Measurements from ENCODE around the gene CYB5R3. TPM values are rescaled to one million over a fixed set of nuclear protein-coding genes. Genes with fewer than 3 reads are reported as not detected.
"Not testable (repeated sequence)": the region's sequence is repeated elsewhere in the genome, so short reads cannot be mapped to it uniquely, and the experiment has no call there.

CYB5R3 gene
- total and polyA plus RNA-seq, 2 donors (not counting 3 experiments of a cell fraction or from before 2014, with no cell fraction given), result 217 to 263 TPM

- H3K4me3 ChIP-seq (replicated peaks in 1 of 3; ENCODE audit: insufficient read depth in 1 of 3, low read depth in 1 of 3, low read length in 3 of 3); H3K9me1 ChIP-seq (replicated peaks; ENCODE audit: control insufficient read depth, extremely low read depth, insufficient read depth, low read length); DNase-seq (ENCODE audit: low read depth, low spot score); H3K36me3 ChIP-seq (ENCODE audit: control insufficient read depth in 2 of 2, extremely low read depth in 1 of 2, insufficient read depth in 2 of 2, low read length in 2 of 2); CTCF ChIA-PET; dilution Hi-C loops (cut with MboI; ENCODE audit: extremely low pct_ligation_motif_present, low sequenced_read_pairs); H3K79me2 ChIP-seq (ENCODE audit: control insufficient read depth, insufficient read depth, low read length); H3K9me3 ChIP-seq (replicated peaks; ENCODE audit: control insufficient read depth, insufficient read depth, low read length); BruUV-seq (replicated peaks); intact Hi-C loops (cut with micrococcal nuclease); H2AFZ ChIP-seq (ENCODE audit: low read depth, low read length); H3K9ac ChIP-seq (replicated peaks; ENCODE audit: extremely low read depth, insufficient read depth, low read length); H4K20me1 ChIP-seq (replicated peaks; ENCODE audit: control insufficient read depth, extremely low read depth, insufficient read depth, low read length); H3K27ac ChIP-seq (ENCODE audit: insufficient read depth, low read depth, low read length); H3K27me3 ChIP-seq (ENCODE audit: control insufficient read depth in 2 of 2, insufficient read depth in 2 of 2, low read length in 2 of 2); H3K4me2 ChIP-seq (ENCODE audit: insufficient read depth, low read length); FAIRE-seq: not testable (repeated sequence)
- POLR2A ChIA-PET, result interaction anchor here (0.7 kb wide), 1 partner anchor 17 kb away, joined by 4 read pairs; no protein-coding TSS in a partner anchor
- peaks cover 11% of the 10 kb centered on the region for H3K4me1 ChIP-seq (ENCODE audit: control insufficient read depth, extremely low read depth, insufficient read depth, low read length)
Measured at GRCh38 chr22:42666393-42666792, 17.2 kb upstream of the CYB5R3 start.

- no peak for FAIRE-seq
- Histone ChIP-seq H3K27me3 (ENCODE audit: control insufficient read depth in 2 of 2, insufficient read depth in 2 of 2, low read length in 2 of 2) (no peaks in the 10 kb centered on the region), H3K36me3 (ENCODE audit: control insufficient read depth in 2 of 2, extremely low read depth in 1 of 2, insufficient read depth in 2 of 2, low read length in 2 of 2) (no peaks in the 10 kb centered on the region), H2AFZ (ENCODE audit: low read depth, low read length) (no peak overlapping the region), H3K4me3 (replicated peaks in 1 of 3; ENCODE audit: insufficient read depth in 1 of 3, low read depth in 1 of 3, low read length in 3 of 3) (no peak overlapping the region), H3K79me2 (ENCODE audit: control insufficient read depth, insufficient read depth, low read length) (no peaks in the 10 kb centered on the region), H3K4me1 (ENCODE audit: control insufficient read depth, extremely low read depth, insufficient read depth, low read length) (peaks cover 4% of the 10 kb centered on the region), H3K9ac (replicated peaks; ENCODE audit: extremely low read depth, insufficient read depth, low read length) (no peak overlapping the region), H3K27ac (ENCODE audit: insufficient read depth, low read depth, low read length) (no peak overlapping the region), H3K4me2 (ENCODE audit: insufficient read depth, low read length) (no peak overlapping the region), H4K20me1 (replicated peaks; ENCODE audit: control insufficient read depth, extremely low read depth, insufficient read depth, low read length) (no peaks in the 10 kb centered on the region), H3K9me3 (replicated peaks; ENCODE audit: control insufficient read depth, insufficient read depth, low read length) (no peaks in the 10 kb centered on the region), H3K9me1 (replicated peaks; ENCODE audit: control insufficient read depth, extremely low read depth, insufficient read depth, low read length) (no peaks in the 10 kb centered on the region)
- dilution Hi-C loops (cut with MboI; ENCODE audit: extremely low pct_ligation_motif_present, low sequenced_read_pairs), result no loop called here
- CTCF ChIA-PET, result interaction anchor here (1.0 kb wide), 1 partner anchor 18 kb away, joined by 3 read pairs; no protein-coding TSS in a partner anchor
- intact Hi-C loops (cut with micrococcal nuclease), result loop anchor here (5.0 kb wide), 2 partner anchors 57 to 192 kb away; partner anchors contain the start of genes A4GALT and ARFGAP3
- BruUV-seq (replicated peaks), result no TSS peak
- TF ChIP-seq GATA2 (IDR thresholded peaks at IDR 0.05; ENCODE audit: insufficient read depth, insufficient read length, low read depth, low read length), result no peak
- TF ChIP-seq CTCF (IDR thresholded peaks at IDR 0.05; ENCODE audit: extremely low read depth in 1 of 2, insufficient read depth in 1 of 2, low read depth in 1 of 2, low read length in 2 of 2), result no peak
- no peak for TF ChIP-seq FOS (IDR thresholded peaks at IDR 0.05; ENCODE audit: borderline replicate concordance, insufficient read depth, low read length)
- no peak for TF ChIP-seq JUN (IDR thresholded peaks at IDR 0.05; ENCODE audit: borderline replicate concordance, insufficient read depth, insufficient read length, low read depth)
- TF ChIP-seq MYC (IDR thresholded peaks at IDR 0.05; ENCODE audit: low read depth, low read length), result no peak
- TF ChIP-seq POLR2A (IDR thresholded peaks at IDR 0.05; ENCODE audit: low read depth, low read length), result no peak
- no peak for TF ChIP-seq POLR2AphosphoS5 (IDR thresholded peaks at IDR 0.05; ENCODE audit: insufficient read depth, low read depth, low read length)
- no peak for TF ChIP-seq MAX (IDR thresholded peaks at IDR 0.05; ENCODE audit: insufficient read depth, insufficient read length)
- TF ChIP-seq EZH2 (IDR thresholded peaks at IDR 0.05; ENCODE audit: borderline replicate concordance, low read depth, low read length, severe bottlenecking), result no peak
- DNase-seq (ENCODE audit: low read depth, low spot score), result no peak
- POLR2A ChIA-PET, result no interaction called here
Measured at GRCh38 chr22:42664976-42665831, 16.0 kb upstream of the CYB5R3 start.

All from endothelial cell of umbilical vein (primary cell).